ENCODE data around the gene CMSS1.

DNA sequence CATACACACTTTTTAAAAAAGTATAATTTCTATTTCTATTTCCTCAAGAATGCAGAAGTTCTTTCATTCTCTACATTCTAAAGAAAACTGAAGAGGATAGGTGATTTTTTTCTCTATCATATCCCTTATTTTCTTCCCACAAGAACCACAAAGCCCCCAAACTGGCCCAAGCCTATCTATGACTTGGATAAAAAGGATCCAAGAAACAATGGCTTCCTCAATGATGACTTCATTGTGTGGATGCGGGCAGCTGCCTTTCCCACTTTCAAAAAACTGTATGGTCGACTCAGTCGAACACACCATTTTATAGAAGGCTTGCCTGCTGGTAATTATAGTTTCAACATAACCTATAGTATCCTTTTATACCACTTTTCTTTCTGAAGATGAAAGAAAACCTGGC is 390.2 kb downstream of the CMSS1 start:
- TF ChIP-seq, protein P1, sequence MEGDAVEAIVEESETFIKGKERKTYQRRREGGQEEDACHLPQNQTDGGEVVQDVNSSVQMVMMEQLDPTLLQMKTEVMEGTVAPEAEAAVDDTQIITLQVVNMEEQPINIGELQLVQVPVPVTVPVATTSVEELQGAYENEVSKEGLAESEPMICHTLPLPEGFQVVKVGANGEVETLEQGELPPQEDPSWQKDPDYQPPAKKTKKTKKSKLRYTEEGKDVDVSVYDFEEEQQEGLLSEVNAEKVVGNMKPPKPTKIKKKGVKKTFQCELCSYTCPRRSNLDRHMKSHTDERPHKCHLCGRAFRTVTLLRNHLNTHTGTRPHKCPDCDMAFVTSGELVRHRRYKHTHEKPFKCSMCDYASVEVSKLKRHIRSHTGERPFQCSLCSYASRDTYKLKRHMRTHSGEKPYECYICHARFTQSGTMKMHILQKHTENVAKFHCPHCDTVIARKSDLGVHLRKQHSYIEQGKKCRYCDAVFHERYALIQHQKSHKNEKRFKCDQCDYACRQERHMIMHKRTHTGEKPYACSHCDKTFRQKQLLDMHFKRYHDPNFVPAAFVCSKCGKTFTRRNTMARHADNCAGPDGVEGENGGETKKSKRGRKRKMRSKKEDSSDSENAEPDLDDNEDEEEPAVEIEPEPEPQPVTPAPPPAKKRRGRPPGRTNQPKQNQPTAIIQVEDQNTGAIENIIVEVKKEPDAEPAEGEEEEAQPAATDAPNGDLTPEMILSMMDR (IDR thresholded peaks at IDR 0.05; ENCODE audit: low read length), result no peak
- TF ChIP-seq EZH2 (IDR thresholded peaks at IDR 0.05; ENCODE audit: borderline replicate concordance, low read length), result no peak

Measured in OCI-LY1 (cell line).